Embryonic facial prominence (tissue), 1 donor: ENCODE data around the gene ACTN1.
"Not testable (repeated sequence)": the region's sequence is repeated elsewhere in the genome, so short reads cannot be mapped to it uniquely, and the experiment has no call there.

Source experiments
- DNase-seq: peaks from one replicate; pipeline ENCODE4 v3.0.0-alpha.2; 2016; ENCODE audit errors: extremely low spot score

ACTN1 gene

GRCh38 chr14:68865542-68865941, 113.6 kb downstream of the ACTN1 start:
- no peak for DNase-seq

GRCh38 chr14:68864361-68864750, 114.7 kb downstream of the ACTN1 start:
- DNase-seq, result no peak

GRCh38 chr14:68863610-68864360, 115.3 kb downstream of the ACTN1 start:
- DNase-seq, result no peak

GRCh38 chr14:68862954-68863594, 116.0 kb downstream of the ACTN1 start:
- DNase-seq, result peak; percentile 61

GRCh38 chr14:68860771-68861170, 118.3 kb downstream of the ACTN1 start:
- no peak for DNase-seq

DNA sequence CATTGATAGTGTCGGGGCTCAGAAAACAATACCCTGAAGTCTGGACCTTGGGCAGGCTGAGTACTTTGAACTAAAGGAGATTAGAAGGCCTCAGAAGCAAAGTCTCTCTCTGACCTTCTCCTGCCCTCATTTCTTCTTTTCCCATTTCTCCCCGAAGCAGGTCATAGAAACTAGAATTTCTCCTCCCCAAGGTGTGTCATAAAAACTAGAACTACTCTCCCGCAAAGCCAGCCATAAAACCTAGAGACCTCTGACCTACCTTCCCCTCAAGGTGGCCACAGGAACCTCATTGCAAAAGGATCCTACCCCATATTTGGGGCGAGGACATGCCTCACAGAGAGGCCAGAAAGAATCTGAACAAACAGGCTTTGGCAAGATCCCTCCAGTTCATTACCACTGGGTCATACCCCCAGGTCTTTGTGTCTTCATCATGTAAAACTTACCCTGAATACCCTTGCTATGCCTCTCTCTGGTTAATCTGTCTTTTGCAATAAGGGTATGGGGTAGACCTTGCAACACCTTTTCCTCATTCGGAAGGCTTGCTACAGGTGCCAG, 121.5 kb downstream of the ACTN1 start:
- no peak for DNase-seq

- peak; percentile 30 for DNase-seq
Measured at GRCh38 chr14:68856572-68856971, 122.5 kb downstream of the ACTN1 start.

DNA sequence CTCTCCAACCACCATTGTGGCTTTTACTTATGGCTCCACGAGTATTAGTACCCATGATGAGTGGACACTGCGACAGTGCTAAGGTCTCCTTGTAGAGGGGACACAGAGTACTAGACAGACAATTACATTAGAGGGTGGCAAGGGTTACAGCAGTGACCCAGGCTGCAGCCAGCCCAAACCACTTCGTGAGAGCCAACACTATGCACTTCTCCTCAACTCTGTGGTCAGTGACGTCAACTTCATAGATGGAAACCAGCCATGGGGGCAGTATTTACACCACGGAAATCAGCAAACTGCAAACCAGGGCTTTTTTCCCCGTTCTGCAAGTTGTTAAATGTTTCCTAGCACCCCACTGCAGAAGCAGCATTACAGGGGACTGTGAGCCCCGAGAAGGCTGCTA, 124.7 kb downstream of the ACTN1 start:
- DNase-seq, result no peak

GRCh38 chr14:68853749-68854148, 125.4 kb downstream of the ACTN1 start:
- DNase-seq, result no peak

- not testable (repeated sequence) for DNase-seq
Measured at GRCh38 chr14:68852493-68852892, 126.6 kb downstream of the ACTN1 start.

- DNase-seq, result no peak
Measured at GRCh38 chr14:68851078-68851477, 128.0 kb downstream of the ACTN1 start.

DNA sequence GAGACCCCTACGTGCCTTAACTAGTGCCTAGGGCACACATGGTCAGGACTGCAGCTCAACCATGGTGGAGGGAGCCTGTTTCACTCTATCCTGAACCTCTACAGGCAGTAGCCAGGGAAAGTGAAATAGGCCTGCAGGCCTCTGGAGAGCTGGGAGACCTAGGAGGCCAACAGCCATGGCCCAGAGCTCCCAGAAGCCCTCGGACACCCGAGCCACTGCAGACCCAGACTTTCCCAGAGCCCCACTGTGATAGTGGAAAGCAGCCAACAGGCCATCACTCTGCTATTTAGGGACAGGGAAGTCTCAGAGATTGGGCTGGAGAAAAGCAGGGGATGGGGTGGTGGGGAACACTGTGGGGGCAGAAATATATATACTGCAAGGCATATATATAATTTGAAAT, 129.7 kb downstream of the ACTN1 start:
- no peak for DNase-seq

DNA sequence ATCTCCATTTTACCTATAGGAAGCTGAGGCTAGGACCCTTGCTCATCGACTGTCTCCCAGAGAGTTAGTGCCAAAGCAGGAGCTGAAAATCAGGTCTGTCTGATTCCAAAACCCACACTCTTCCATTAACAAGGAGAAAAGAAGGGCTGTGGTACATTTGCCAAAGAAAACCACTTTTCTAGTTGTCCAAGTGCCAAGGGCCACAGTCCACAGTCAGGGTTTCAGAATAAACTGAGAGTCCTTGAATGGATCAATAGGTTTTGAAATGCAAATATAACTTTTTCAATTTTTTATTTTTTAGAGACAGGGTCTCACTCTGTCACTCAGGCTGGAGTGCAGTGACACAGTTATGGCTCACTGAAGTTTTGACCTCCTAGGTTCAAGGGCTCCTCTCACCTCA, 130.8 kb downstream of the ACTN1 start:
- DNase-seq, result no peak

DNA sequence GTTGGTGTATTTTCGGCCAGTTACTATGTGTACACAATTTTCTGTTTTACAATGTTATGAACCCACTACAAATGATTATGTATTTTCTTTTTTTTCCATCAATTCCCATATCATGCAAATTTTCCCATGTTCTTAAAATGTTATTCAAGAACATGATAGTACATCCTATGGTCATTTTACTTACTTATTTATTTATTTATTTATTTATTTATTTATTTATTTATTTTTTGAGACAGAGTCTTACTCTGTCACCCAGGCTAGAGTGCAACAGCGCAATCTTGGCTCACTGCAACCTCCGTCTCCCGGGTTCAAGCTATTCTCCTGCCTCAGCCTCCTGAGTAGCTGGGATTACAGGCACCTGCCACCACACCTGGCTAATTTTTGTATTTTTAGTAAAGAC, 131.5 kb downstream of the ACTN1 start:
- not testable (repeated sequence) for DNase-seq

- no peak for DNase-seq
Measured at GRCh38 chr14:68846466-68846865, 132.6 kb downstream of the ACTN1 start.

- DNase-seq, result no peak
Measured at GRCh38 chr14:68844210-68844545, 134.9 kb downstream of the ACTN1 start.

GRCh38 chr14:68843471-68844209, 135.5 kb downstream of the ACTN1 start:
- peak; percentile 83 for DNase-seq

- no peak for DNase-seq
Measured at GRCh38 chr14:68842298-68842697, 136.8 kb downstream of the ACTN1 start.

DNA sequence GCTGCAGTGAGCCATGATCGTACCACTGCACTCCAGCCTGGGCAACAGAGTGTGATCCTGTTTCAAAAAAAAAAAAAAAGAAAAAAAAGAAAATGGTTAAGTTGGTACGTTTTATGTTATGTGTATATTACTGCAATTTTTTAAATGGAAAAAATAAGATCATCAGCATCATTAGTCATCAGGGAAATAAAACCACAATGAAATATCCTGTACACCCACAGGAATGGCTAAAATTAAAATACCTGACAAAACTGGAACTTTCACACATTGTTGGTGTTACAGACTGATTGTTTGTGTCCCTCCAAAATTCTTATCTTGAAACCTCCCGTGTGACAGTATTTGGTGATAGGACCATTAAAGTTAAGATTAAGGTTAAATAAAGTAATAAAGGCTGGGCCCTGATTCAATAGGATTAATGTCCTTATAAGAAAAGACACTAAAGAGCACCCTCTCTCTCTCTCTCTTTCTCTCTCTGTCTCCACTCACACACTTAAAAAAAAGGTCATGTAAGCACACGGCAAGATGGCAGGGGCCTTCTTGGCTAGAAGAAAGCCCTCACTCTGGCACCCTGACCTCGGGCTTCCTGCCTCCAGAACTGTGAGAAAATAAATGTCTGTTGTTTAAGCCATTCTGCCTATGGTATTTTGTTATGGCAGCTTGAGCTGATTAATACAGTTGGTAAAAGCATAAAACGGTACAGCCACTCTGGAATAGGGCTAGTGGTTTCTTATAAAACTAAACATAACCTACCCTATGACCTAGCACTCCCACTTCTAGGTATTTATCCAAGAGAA, 137.9 kb downstream of the ACTN1 start:
- no peak for DNase-seq

DNA sequence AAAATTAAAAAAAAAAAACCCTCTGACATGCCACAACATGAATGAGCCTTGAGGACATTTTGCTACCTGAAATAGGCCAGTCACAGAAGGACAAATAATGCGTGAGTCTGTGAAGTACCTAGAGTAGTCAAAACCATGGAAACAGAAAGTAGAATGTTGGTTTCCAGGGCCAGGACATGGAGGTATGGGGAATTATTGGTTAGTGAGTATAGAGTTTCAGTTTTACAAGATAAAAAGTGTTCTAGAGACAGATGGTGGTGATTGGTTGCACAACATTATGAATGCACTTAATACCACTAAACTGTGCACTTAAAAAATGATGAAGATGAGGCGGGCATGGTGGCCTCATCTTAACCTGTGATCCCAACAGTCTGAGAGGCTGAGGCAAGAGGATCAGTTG, 138.6 kb downstream of the ACTN1 start:
- no peak for DNase-seq

DNA sequence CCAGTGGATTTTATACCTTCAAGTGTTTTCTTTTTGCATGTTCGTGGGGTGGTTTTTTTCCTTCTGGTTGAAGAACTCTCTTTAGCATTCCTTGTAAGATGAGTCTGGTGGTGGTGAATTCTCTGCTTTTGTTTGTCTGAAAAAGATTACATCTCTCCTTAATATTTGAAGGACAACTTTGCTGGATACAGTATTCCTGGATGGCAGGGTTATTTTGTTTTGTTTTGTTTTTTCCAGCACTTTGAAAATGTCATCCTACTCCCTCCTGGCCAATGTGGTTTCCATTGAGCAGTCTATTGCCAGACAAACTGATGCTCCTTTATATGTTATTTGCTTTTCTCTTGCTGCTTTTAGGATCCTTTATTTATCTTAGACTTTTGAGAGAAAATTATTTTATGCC, 143.0 kb downstream of the ACTN1 start:
- DNase-seq, result no peak

GRCh38 chr14:68834816-68835215, 144.3 kb downstream of the ACTN1 start:
- DNase-seq, result no peak
